GM11168 (cell line): ENCODE data around the gene HUWE1.

Experiments
- in situ Hi-C: fragments of 300-500 bp; cut with MboI; formaldehyde crosslinking; loops from one replicate; pipeline ENCODE4 v1.12.0; 2022; ENCODE audit warnings: low sequenced_read_pairs; ENCODE audit not compliant: unreplicated experiment

The HUWE1 gene

DNA sequence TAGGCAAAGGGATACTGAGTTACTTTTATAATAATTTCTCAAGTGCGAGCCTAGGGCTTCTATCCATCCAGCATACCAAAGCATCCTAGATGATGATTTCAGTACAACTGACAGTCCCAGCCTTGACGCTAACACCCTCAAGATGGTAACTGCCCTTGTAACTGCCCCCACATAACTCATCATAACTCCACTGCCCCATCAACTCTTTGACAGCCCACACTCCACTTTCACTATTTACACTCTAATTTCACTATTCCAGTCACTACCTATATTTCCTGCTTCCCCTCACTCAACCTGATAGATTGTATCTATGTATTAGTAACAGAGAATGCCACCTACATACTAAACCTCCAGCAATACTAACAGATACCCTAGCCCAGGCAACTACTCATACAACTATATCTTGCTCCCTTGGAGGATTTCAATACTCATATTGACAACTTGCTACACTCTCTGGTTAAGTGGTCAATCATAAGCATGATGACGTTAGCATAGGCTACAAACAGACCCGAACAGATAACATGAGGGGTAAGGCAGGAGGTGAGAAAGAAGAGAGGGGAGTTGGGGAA lies 65.0 kb downstream of the HUWE1 start:
- in situ Hi-C loops = no loop called here

DNA sequence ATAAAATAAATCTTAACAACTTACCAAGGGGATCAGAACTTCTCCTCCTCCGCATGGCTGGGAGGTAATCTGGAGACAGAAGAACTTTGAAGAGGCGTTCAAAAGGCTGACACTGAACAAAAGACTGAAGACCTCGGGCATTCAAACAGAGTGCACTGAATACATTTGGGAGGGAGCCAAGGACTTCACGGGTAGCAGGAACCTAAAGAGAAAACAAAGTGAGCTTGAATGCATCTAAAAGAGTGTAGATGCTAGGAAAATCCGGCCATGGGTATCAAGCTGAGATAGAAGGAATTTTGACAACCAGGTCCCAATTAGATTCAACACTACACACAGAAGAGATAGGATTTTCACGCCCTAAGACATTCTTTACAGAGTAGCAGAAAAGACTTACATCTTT lies 69.6 kb downstream of the HUWE1 start:
- in situ Hi-C loops = no loop called here

DNA sequence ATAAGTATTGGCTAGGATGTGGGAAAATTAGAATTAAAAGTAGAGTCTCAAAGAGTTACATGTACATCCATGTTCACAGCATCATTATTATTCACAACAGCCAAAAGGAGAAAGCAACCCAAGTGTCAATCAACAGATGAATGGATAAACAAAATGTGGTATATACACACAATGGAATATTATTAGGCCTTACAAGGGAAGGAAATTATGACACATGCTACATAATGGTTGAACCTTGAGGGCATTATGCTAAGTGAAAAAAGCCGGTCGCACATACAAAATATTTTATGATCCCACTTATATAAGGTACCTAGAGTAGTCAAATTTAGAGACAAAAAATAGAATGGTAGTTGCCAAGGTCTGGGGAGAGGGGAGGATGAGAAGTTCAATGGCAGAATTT lies 80.1 kb downstream of the HUWE1 start:
- in situ Hi-C loops = no loop called here

DNA sequence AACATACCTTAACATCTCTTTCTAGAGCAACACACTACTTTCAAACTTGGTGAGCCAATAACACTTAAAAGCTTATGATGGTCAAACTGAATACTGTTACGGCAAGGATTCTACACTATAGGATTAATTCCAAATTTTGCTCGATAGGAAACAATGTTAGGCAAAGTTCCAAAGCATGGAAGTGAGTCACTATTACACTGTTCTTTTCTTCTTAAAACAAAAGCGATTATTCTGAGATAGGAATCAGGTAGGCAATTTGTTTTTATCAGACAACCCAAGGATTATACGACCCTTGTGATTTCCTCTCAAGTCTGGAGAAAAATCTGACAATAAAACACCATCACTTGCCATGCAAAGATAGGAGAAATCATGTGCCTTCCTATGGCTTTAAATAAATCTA lies 81.5 kb downstream of the HUWE1 start:
- in situ Hi-C loops = no loop called here

GRCh38 chrX:53599781-53600396 lies 86.6 kb downstream of the HUWE1 start:
- in situ Hi-C loops = no loop called here

- in situ Hi-C loops = no loop called here
Measured at GRCh38 chrX:53598169-53598568, 88.3 kb downstream of the HUWE1 start.

GRCh38 chrX:53595266-53595810 lies 91.2 kb downstream of the HUWE1 start:
- in situ Hi-C loops = no loop called here

DNA sequence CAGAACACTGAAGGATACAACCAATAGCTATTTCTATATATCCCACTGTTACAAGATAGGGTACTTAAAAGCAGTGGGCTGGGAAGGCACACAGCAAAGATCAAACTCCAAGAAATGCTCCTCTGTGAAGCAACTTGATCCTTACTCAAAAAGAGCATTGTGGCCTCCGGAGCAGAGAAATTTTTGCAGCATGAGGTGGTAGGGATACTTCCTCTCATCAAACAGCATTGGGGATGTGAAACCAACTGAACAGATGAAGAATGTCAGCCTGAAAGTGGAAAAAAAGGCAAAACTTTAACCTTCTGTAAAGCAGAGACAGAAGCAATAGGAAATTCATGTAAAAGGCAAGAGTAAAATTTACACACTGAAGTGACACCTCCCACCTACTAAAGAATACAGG lies 92.2 kb downstream of the HUWE1 start:
- in situ Hi-C loops = no loop called here

DNA sequence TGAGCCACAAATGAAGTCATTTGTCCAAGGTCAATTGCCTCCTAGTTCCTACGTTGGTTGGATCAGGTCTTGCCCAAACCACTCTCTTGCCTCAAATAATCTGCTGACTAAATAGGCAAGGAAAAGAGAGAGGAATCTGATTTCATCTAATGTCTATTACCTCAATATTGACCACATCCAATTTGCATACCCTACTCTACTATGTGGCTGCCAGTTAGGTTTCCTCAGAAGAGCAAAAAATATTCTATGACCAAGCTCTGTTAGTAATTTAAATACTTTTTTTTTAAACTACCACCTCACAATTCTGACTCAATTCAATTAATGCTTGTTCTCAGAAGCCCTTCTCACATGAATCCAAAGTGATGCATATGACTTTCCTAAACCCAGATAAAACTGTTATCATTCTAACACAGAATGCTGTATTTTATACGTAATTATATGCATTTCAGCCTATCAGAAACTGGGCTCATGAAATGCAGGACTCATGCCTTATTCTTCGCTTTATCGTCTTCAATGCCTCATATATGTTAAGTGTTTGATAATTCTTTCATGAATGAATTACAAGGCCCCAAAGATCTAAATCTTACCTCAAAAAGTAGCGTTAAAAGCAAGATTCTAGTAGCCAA lies 98.6 kb downstream of the HUWE1 start:
- in situ Hi-C loops = no loop called here

DNA sequence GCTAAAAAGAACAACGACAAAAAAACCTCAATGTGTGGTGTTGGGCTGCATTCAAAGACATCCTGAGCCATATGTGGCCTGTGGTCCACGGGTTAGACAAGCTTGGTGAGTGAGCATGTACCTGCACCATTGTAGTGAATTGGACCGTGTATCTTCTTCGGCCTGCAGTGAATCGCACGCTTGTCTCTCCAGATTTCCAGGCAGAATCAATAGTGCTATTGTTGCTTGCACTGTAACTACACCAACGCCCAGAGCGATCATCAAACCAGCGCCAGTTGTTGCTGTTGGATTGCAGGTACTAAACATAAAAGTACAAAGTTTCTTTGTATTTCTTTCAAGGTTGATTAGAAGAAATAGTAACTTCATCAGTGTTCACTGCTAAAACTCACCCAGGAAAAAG lies 101.6 kb downstream of the HUWE1 start:
- in situ Hi-C loops = no loop called here

GRCh38 chrX:53583571-53583970 lies 102.9 kb downstream of the HUWE1 start:
- in situ Hi-C loops = no loop called here

GRCh38 chrX:53580742-53581504 lies 105.6 kb downstream of the HUWE1 start:
- in situ Hi-C loops = no loop called here

GRCh38 chrX:53571494-53571893 lies 115.0 kb downstream of the HUWE1 start:
- in situ Hi-C loops = no loop called here

DNA sequence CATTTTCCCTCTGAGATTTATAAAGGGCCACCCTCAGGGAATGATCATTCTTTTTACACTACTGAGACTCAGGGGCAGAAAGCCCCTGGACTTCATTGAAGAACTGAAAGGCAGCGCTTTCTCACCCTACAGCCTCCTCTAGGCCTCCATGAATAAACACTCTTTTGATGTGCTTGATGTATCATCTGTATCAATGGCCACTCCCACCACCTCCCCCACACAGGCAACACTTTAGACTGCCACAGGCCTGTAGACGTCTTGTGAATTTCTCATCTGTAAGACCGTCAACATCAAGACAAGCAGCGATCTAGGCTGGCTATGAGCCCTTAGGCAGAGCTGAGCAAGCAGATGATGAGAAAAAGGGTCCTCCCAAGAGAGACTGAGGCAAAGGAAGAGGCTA lies 123.2 kb downstream of the HUWE1 start:
- in situ Hi-C loops = no loop called here

DNA sequence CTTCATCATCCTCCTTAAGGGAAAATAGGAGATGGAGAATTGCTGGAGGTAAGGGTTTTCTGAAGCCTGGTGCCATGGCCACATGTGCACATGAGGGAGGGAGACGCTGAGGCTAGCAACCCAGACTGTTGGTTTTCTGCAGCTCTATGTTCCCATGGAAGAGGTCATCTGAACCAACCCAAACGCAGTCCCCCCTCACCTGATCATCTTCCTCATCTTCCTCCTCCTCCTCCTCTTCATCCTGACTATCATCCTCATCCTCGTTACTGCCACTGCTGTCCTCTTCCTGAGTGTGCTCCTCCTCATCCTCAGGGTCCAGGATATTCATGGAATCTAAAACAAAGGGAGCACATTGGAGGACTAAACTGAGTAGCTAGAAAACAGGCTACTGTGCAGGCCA lies 124.6 kb downstream of the HUWE1 start:
- in situ Hi-C loops = no loop called here

GRCh38 chrX:53558646-53559045 lies 127.9 kb downstream of the HUWE1 start:
- in situ Hi-C loops = no loop called here

GRCh38 chrX:53556868-53557267 lies 129.7 kb downstream of the HUWE1 start:
- in situ Hi-C loops = no loop called here

DNA sequence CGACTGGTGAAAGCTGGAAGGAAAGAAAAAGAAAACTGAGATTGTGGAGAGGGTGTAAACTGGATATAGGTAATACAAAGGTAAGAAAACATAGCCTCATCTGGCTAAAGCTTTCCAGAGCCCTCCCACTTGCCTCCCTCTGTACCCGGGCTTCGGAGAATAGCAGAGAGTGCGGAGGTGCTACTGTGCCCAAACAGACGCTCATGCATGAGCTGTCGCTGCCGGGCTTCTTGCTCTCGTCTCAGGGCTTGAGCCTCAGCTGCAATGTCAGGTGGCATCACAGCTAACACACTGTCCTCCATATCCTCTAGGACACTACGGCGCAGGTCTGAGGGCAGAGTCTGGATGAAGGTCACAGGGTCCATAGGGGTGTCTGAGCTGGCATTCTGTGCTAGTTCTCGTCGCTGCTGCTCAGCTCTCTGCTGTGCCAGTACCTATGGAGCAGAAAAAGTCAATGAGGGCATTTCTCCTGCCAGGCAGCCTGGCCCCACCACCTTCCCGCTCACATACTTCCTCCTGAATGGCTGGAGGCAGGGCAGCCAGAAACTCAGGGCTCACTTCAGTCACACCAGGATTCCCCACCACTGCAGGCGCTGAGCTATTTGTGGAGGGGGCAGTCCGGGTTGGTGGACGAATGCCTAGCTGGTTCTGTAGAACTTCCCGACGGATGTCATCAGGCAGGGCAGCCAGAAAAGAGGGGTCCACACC lies 135.6 kb downstream of the HUWE1 start:
- in situ Hi-C loops = no loop called here

DNA sequence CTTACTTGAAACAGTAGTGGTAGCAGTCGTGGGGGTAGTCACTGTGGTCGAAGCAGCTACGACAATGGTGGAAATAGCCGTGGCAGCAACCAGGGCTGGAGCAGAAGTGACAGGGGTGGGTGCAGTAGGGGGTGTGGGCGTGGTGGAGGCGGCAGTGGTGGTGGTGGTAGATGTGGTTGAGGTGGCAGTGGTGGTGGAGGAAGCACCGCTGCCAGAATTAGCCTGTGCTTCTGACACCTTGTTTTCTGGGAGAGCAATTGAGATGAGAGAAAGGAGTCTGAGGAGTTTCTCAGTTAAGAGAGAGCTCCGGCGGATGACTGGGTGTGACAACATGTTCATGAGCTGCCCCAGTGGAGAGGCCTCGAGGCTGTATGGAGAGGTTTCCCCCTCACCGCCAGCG lies 138.9 kb downstream of the HUWE1 start:
- in situ Hi-C loops = no loop called here

GRCh38 chrX:53544936-53545335 lies 141.6 kb downstream of the HUWE1 start:
- in situ Hi-C loops = no loop called here
